Hepatic stellate cell (primary cell): Measurements from ENCODE around the gene SNRNP25.
A peak's percentile ranks its signal among the peaks of the same experiment; 100 is the strongest.

Source experiments
- DNase-seq: peaks from one replicate; pipeline ENCODE4 v3.0.0; 2011; ENCODE audit warnings: low spot score

SNRNP25 gene

DNA sequence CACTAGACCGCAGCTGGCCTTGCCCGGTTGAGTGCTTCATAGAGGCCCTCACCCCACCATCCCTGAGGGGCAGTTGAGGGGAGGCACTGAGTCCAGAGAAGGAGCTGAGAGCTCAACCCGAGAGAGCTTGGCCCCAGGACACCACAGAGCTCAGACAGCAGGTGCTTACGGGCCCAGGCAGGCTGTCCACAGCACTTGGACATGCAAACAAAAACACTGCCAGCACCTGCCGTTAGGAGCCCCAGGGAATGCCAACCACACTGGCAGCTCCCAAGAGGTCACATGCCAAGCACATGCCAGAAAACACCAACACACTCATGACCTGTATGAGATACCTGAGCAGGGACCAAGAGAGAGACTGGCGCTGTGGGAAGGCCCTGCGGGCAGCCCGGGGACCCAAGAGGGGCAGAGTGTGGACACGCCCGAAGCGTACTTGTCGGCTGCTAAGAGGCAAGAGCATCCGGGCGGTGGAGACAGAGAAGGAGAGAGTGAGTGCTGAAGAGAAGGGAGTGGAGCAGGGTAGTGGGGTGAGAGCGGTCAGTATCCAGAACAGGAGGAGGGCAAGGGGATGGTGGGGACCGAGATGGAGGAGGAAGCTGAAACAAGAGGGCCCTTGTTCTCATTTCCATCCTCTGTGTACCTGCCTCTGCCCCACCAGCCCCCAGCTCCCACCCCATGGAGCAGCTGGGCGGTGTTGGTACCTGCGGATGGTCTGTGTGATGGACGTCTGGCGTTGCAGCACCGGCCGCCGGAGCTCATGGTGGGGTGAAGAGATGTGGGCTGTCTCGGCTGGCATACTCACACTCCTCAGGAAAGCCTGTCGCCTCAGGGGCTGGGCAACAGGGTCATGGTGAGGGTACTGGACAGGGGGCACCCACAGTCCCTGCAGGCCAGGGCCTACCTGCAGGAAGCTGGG lies 10.6 kb downstream of the SNRNP25 start:
- DNase-seq = no peak

DNA sequence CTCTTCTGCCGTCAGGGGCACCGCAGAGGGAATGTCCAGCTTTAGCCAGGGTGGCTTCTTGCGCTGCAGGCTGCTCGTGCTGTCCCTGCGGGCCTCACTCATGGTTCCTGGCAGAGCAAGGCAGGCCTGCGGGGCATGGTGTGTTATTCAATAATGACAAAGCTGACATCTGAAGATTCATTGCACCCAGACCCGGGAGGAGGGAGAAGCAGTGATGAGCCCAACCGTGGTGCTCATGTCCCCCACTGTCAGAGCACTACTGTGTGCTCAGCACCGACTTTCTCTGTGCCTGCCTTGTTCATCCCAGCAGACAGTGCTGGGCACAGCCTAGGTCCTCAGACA lies 11.3 kb downstream of the SNRNP25 start:
- DNase-seq = no peak

DNA sequence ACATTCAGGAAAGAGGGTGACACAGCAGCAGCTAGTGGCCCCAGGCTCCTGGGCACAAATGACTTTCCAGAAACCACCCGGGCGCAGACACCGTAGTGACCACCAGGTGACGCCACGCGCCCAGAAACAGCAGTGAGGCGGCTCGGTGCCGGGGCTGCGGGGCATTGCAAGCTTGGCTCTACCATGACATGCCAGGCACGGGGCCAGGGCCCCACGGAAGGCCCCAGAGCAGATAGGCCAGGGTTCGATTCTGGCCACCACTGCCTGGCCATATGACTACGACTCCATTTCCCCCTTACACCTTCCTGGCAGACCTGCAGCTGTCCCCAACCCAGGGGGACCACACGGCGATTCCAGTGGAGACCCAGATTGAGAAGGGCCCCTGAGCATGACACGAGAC lies 12.1 kb downstream of the SNRNP25 start:
- peak; percentile 90 for DNase-seq

DNA sequence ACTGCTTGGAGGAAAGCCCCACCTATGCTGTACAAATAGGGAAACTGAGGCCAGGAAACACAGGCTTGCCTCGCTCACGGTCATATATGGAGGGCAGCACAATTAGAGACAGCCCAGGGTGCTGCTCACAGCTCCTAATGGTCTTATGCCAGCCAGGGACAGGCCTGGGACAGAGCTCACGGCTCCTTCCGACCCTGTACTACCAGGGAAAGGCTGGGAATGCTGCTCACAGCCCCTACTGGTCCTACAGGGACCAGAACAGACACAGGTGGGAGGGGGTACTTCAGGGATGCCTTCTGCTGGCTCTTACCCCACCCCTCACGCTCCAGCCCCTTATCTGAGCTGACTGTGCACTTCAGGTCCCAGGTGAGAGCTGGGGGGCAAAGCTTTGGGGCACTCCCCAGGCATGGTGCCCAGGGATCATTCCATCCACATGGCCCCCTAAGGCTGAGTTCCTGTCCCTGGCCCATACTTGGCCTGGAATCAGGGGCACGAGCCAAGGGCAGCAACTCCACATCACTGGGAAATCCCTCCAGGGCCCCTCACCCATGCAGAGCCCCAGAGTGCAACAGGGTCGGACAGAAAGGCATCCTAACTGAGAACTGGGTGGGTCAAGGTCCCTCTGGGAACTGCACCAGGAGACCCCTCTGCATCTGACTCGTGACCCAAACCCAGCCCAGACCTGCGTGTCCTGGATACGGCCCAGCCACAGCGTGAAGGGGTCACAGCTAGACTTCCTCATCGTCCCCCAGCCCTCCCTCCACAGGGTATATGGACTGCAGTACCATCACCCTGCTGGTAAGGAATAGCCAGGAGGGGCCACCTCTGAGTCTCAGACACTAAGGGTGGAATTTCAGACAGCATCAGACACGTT lies 12.9 kb downstream of the SNRNP25 start:
- DNase-seq = no peak

DNA sequence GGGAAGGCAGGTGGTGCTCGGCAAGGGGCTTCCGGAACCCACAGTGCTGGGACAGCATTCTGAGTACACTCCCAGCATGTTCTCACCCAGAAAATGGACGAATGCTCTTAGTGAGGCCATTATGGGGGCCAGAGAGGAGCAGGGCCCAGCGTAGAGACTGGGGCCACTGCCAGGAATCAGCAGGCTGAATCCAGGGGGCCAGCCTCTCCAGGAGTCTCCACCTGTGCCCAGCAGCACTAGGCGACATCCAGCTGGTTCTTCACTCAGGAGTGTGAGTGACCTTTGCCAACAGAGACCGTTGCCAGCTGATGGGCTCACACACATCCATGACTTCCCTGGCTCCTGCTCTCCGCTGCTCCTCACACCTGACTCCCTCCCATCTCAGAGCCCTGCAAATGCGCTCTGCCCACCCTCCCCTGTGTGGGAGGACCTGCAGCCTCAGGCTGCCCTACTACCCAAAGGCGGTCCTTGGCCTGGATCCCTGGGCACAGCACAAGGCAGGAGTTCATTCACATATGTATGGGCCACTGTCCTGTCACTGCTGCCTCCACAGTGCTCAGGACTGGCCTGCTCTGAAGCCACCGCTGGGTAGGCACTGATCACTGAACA lies 13.7 kb downstream of the SNRNP25 start:
- no peak for DNase-seq

DNA sequence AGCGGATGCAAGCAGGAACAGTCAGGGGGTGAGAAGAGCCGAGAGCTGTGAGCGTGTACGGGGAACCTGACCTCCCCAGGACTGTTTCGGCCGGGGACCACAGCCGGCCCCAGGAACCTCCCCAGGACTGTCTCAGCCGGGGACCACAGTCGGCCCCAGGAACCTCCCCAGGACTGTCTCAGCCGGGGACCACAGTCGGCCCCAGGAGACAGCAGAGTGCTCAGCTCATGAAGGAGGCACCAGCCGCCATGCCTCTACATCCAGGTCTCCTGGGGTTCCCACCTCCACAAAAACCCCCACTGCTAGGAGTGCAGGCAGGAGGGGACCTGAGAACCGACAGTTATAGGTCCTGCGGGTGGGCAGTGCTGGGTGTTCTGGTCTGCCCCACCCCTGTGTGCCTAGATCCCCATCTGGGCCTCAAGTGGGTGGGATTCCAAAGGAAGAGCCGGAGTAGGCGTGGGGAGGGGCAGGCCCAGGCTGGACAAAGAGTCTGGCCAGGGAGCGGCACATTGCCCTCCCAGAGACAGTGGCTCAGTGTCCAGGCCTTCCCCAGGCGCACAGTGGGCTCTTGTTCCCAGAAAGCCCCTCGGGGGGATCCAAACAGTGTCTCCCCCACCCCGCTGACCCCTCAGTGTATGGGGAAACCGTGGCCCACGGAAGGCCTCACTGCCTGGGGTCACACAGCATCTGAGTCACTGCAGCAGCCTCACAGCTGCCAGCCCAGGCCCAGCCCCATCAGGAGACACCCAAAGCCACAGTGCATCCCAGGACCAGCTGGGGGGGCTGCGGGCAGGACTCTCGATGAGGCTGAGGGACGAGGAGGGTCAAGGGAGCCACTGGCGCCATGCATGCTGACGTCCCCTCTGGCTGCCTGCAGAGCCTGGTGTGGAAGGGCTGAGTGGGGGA lies 14.5 kb downstream of the SNRNP25 start:
- DNase-seq = peak; percentile 67

DNA sequence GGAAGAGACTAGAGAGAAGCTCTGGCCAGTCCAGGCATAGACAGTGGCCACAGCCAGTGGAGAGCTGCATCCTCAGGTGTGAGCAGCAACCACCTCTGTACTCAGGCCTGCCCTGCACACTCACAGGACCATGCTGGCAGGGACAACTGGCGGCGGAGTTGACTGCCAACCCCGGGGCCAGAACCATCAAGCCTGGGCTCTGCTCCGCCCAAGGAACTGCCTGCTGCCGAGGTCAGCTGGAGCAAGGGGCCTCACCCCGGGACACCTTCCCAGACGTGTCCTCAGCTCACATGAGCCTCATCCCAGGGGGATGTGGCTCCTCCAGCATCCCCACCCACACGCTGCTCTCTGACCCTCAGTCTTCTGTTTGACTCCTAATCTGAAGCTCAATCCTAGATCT lies 15.6 kb downstream of the SNRNP25 start:
- DNase-seq = no peak

DNA sequence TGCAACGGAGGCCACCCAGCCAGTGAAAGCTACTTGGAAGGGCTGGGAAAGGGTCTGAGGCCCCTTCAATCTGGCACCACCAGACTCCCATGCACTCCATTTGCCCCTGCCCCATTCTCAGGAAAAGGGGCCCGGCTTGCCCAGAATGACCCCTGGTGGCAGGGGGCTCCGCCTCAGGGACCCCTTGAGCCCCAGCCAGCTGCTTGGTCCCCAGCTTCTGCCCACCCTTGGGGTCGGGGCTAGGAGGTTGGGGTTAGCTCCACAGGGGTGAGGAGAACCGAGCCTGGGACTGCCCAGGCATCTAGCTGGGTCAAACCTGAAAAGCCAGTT lies 17.5 kb downstream of the SNRNP25 start:
- DNase-seq = no peak

DNA sequence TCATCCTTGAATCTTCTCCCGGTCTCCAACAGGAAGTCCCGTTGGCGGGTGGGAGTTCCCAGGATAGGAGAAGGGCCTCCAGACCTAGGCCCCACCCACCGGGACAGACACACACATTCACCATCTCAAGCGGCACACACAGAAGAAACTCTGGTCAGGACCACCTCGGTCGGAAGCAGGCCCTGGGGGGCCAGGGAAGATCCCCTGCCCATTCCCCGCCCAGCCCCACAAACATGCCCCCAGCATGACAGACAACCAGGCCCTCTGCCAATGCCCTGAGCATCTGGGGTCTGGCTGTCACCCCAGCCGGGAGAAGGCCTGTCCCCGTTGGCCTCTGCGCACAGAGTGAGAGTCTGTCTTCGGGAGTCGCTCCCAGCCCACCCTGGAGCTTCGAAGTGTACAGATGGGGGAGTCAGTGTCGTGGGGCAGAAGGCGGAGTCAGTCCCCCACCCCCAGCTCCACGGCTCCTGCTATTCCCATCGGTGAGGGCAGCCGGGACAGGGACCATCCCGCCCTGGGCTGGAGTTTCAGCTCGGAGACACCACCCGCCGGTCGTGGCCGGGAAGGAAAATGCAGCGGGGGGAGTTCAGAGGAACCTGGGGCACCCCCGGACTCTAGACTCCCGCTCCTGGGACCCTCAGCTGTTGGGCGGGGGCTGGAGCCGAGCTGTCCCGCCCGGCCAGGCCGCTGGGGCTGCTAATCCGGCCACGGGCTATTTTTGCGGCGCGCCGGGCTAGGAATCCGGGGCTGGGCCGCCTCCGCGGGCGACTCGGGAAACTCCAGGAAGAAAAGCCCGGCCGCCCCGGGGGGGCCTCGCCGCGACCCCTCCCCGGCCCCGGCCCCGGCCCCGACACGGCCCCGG lies 18.1 kb downstream of the SNRNP25 start:
- peak; percentile 94 for DNase-seq

DNA sequence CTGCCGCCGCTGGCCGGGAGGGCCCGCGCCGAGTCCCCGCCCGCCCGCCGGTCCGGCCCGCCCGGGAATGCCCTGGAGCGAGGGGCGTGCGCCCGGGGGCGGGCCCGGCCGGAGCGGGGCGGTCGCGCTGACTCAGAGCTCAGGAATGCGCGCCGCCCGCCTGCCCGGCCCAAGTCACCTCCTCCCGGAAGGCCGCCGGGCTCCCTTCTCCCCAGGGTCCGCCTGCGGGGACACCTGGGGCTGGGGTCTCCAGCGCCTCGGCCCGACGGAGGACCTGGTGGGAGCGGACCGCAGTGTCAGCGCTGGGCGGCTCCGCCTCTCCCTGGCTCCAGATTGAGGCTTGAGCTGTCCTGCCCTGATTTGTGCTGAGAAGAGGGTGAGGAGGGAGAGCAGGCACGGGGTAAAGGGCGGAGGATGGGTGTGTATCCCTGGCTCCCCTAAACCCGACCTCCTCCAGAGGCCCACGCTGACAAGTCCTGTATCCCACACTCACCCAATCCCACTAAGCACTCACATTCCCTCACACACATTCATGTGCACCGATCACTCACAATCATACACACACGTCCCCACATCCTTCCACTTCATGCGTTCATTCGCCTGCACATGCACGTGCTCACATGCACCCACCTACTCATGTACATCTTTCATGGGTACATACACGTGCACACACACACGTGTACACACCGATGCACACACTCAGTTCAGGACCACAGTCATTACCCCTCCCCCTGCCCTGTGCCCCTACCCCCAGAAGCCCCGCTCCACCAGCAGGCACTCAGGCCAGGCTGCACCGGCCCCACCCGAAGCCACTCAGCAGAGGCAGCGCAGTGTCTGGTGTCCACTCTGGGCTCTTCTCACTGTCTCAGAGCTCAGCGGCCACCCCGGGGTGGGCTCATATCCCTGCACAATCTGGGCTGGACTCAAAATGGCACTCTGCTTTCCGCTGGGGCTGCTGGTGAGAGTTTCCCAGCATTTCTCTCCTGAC lies 19.2 kb downstream of the SNRNP25 start, which contains the start of gene RHBDF1:
TSS of gene RHBDF1 (minus strand) at position 71 of the 988 bp plus-strand sequence. CDS start 7,616 bp downstream, outside the sequence.
- peak; percentile 89 for DNase-seq

DNA sequence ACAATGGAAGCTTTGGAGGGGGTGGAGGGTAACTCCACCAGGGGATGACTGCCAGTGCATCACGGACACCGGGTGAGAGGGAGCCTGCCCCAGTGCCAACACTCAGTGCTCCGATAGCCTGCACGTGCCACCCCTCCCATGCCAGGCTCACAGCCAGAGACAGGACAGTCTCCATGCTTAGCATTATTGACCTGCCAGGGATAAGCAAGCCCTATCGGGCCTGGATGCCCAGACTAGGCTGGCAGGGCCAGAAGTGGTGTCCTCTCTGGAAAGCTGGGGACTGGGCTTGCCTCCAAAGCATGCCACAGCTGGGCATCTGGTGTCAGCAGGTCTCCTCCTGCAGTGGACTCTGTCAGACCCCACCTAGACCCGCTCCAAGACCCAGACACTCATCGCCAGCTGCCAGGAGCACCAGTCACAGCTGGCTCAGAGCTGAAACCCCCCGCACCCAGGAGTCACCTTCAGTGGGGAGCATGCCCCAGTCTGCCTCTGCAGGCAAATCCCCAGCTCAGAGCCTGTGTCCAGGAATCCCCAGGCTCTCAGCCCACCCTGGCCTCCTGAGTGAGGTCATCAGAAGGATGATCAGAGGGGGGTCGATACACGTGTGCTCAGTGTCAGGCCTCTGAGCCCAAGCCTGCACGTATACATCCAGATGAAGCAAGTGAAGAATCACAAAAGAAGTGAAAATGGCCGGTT lies 20.6 kb downstream of the SNRNP25 start:
- DNase-seq = no peak

DNA sequence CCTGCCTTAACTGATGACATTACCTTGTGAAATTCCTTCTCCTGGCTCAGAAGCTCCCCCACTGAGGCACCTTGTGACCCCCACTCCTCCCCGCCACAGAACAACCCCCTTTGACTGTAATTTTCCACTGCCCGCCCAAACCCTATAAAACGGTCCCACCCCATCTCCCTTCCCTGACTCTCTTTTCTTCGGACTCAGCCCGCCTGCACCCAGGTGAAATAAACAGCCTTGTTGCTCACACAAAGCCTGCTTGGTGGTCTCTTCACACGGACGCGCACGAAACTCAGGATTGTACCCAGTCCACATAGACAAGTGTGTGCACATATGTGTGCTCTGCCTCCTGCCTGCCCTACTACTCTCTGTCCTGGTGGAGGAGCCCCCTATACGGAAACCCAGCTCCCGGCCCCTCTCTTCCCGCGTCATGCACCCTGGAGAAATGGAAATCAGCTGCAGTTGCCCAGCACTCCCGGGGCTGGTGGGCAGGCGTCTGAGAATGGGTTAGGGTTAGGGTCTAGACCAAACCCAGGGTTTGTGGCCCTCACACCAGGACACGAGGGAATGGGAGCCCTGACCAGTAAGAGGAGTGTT lies 21.2 kb downstream of the SNRNP25 start:
- DNase-seq = no peak

DNA sequence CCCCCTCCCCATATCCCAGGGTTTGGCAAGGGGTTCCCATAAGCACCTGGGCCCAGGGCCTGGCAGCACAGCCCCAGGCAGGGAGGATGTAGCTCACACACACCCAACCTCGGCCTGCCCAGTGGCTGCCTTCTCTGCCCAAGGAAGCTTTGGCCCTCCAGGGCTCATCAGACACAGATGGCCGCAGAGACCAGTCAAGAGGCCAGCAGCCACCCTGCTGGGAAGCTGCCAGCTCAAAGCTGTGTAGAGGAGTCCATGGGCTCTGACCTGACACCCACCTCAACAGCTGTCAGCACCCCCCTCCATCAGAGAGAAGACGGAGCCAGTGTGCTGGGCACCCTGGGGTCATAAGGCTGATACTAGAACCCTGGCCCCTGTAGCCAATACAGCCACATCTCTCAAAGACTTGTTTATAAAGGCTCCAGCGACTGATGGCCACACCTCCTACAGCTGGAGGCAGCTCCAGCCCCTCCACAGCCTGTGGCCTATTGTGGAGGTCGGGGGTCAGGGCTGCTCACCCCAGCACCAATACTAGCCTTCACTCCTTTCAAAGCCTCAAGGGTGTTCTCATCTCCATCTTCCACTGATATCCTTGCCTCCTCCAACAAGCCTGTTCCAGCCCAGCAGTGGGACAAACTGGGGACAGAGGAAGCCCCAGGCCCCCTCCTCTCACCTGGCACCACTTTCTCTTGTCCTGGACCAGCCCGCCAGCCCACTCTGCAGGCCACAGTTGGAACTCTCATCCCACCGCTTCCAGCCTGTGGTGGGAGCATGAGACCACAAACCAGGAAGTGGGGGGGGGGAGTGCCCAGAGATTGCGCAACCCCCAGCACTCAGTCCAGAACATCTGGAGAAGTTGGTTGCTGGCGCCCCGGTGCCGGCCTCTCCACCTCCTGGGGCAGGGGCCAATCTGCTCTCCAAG lies 22.2 kb downstream of the SNRNP25 start:
- peak; percentile 86 for DNase-seq

DNA sequence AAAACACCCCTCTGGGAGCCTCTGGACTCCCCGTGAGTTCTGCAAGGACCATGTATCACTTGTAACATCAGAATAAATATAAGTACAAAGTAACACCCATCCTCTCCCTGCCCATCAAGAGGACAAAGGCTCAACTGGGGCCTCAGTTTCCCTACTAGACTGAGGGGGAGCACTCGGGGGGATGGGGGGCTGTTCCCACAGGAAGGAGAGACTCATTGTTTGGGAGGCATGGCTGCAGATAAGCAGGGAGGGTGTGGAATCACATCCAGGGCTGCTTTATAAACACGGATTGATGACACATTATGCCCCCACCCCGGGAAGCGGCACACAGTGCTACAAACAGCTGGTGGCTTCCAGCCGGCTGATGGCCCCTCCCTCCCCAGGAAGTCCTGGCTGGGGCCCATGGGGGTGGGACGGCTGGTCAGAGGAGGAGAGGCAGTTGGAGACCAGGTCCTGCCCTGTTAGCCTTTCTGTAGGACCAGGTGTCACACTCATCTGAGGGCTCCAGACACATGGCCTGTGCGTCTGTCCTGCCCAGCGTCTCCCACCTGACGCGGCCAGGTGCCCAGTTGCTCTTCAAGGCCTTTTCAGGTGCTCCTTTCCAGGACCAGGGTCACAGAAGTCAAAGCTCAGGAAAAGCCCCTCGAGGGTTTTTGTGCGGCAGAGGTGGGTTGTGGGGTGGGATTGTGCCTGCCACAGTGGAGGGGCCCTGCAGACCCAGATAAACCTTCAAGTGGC lies 23.1 kb downstream of the SNRNP25 start:
- DNase-seq = peak; percentile 97

DNA sequence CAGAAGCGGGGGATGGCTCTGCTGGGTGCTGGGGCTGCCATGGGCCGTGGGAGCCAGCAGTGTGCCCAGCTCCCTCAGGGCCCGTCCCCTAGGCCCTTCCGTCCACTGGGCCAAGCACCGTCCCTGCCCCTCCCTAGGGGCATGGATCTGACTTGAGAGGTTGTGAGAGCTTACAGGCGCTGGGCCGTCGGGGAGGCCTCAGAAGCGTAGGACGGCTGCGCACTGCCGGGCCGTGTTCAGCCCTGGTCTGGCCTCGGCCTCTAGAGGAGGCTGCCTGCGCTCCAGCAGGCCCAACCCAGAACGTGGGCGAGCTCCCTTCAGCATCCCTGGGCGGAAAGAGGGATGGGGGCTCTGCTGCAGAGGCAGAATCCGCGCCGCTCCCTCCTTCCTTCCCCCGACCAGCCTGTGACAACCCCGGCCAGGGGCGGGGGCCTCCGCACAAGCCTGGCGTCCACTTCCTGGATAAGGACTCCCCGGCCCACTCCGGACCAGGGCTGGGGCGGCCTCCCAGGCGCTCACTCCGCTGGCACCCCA lies 23.7 kb downstream of the SNRNP25 start:
- DNase-seq = peak; percentile 83

DNA sequence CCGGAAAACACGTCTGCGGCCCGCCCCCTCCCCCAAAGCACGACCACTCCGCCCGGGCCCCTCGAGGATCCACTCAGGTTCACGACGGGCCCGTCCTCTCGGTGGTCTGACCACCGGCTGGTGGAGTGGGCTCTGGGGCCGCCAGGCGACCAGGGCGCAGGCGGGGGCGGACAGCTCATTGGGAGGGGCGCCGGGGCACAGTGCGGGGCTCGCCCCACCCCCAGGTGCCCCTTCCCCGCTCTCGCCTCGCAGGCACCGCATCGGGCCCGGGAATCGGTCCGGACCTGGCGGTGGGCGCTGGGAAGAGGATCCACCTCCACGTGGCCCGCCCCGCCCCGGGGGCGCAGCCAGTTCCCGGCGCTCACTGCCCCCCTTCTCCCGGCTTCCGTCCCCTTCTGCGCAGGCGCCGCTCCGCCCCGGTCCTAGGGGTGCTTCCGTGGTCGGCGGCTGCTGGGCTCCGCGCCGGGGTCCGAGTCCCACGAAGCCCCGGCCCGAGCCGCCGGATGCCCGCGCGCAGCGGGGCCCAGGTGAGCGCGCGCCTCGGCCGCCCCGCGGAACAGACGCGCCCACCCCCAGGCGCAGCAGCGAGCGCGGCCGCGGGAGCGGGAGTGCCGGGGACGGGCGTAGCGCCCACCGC lies 24.3 kb downstream of the SNRNP25 start, which contains the start of gene MPG:
TSS of gene MPG (plus strand) at position 419 of the 637 bp plus-strand sequence. CDS start at position 504, 85 bp downstream.
- DNase-seq = peak; percentile 99
